Stimulated activated effector memory CD8-positive, alpha-beta T cell treated with anti-CD3 and anti-CD28 coated beads, Interleukin-12 subunit alpha, Interleukin-12 subunit beta, amount 100 ng/mL, for 72 hours (primary cell): ENCODE data around the gene GRIN3B.

Experiments used
- ATAC-seq: fragments of 150-1000 bp; cut with Tn5 transposase; 2 replicates; pipeline ENCODE4 v1.10.0; 2021
- DNase-seq, 2 donors: peaks; one replicate each; pipeline ENCODE4 v3.0.0; 2021 to 2022; ENCODE audit warnings: low spot score in 2 of 2
- H3K27ac Mint-ChIP-seq: one replicate; pipeline ENCODE4 v1.8.0; 2022; ENCODE audit warnings: mild to moderate bottlenecking, mixed read lengths
- H3K36me3 Mint-ChIP-seq: one replicate; pipeline ENCODE4 v1.8.0; 2022; ENCODE audit warnings: mild to moderate bottlenecking, mixed read lengths
- H3K4me1 Mint-ChIP-seq: one replicate; pipeline ENCODE4 v1.8.0; 2022; ENCODE audit warnings: mixed read lengths
- H3K4me3 Mint-ChIP-seq: one replicate; pipeline ENCODE4 v1.8.0; 2022; ENCODE audit warnings: mild to moderate bottlenecking, mixed read lengths
- H3K9me3 Mint-ChIP-seq: one replicate; pipeline ENCODE4 v1.8.0; 2022; ENCODE audit warnings: mixed read lengths

GRIN3B gene

DNA sequence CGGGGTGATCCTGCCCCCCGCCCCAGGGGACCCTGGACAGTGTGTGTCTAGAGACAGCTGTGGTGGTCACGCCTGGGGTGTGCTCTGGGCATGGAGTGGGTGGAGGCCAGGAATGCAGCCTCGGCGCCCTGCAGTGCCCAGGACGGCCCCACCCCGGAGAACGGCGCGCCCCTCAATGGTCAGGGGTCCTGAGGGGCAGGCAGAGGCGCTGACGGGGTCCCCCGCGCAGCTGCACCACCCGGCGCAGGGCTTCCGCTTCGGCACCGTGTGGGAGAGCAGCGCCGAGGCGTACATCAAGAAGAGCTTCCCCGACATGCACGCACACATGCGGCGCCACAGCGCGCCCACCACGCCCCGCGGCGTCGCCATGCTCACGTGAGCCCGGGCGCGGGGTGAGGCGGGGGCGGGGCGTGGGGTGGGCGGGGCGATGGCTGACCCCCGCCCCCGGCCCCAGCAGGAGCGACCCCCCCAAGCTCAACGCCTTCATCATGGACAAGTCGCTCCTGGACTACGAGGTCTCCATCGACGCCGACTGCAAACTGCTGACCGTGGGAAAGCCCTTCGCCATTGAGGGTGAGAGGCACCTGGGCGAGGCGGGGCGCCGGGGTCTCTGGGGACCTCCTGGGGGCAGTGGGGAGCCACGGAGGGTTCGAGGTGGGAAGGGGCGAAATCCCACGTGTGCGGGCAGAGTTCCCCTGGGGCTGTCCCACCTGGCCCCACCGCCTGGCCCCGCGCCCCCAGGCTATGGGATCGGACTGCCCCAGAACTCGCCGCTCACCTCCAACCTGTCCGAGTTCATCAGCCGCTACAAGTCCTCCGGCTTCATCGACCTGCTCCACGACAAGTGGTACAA is 7.4 kb downstream of the GRIN3B start:
- no peak overlapping the region for H3K4me3 Mint-ChIP-seq
- peak overlapping the region; percentile 52 for H3K27ac Mint-ChIP-seq

DNA sequence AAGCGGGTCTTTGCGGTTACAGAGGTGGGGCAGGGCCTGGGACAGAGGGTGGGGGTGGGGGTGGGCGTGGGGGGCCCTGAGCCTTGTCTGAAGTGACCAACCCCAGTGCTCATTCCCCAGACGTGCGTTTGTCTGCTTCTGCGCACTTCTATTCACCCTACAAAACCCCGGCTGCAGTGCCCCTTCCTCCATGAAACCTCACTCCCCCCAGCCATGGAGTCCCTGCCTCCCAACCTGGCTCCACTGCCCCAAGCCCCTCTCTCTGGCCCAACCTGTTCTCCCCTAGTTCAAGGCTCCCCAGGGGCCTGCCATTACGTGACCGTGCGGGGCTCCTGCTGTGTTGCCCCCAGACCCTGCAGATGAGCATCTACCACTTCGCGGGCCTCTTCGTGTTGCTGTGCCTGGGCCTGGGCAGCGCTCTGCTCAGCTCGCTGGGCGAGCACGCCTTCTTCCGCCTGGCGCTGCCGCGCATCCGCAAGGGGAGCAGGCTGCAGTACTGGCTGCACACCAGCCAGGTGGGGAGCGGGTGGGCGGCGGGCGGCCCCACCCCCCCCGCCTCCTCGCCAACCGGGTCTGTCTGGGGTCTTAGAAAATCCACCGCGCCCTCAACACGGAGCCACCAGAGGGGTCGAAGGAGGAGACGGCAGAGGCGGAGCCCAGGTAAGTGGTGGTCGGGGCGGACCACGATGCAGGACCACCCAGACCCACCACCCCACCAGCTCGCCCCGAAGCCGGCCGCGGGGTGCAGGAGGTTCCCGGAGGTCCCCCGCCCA is 8.2 kb downstream of the GRIN3B start:
- Mint-ChIP-seq H3K27ac (no peak overlapping the region), H3K36me3 (peaks cover 32% of the 10 kb centered on the region), H3K4me1 (peaks cover 12% of the 10 kb centered on the region), H3K4me3 (no peak overlapping the region), H3K9me3 (no peaks in the 10 kb centered on the region)
- ATAC-seq (no peak), DNase-seq (no peak)

More for the DNA sequence above, 7.4 kb downstream of the GRIN3B start:
- Mint-ChIP-seq H3K4me1 (peaks cover 12% of the 10 kb centered on the region), H3K36me3 (peaks cover 32% of the 10 kb centered on the region), H3K9me3 (no peaks in the 10 kb centered on the region)
- ATAC-seq (no peak), DNase-seq (no peak)

DNA sequence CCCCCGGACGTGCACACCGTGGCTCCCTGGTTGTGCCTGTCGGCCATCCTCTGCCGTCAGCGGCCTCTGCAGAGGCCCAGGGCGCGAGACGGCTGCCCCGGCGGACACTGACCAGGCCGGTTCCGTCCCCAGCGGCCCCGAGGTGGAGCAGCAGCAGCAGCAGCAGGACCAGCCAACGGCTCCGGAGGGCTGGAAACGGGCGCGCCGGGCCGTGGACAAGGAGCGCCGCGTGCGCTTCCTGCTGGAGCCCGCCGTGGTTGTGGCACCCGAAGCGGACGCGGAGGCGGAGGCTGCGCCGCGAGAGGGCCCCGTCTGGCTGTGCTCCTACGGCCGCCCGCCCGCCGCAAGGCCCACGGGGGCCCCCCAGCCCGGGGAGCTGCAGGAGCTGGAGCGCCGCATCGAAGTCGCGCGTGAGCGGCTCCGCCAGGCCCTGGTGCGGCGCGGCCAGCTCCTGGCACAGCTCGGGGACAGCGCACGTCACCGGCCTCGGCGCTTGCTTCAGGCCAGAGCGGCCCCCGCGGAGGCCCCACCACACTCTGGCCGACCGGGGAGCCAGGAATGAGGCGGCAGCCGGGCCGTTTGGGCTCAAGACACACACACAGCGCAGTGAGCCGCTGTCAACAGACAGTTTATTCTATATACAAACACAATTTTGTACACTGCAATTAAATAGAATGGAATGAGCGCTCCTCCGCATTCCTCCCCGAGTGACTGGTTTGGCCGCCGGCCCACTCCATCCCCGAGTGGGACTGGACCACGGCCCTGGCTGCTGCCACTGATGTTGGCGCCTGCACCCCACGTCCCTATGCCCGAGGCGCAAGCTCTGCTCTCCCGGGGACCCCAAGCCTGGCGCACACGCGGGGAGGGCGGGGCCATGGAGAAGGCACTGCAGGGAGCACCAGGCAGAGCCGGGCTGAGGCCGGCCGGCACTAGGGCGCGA is 9.1 kb downstream of the GRIN3B start:
- Mint-ChIP-seq H3K4me3 (no peak overlapping the region), H3K36me3 (peaks cover 31% of the 10 kb centered on the region), H3K9me3 (no peaks in the 10 kb centered on the region), H3K4me1 (peaks cover 7% of the 10 kb centered on the region), H3K27ac (no peak overlapping the region)
- DNase-seq (no peak), ATAC-seq (no peak)

DNA sequence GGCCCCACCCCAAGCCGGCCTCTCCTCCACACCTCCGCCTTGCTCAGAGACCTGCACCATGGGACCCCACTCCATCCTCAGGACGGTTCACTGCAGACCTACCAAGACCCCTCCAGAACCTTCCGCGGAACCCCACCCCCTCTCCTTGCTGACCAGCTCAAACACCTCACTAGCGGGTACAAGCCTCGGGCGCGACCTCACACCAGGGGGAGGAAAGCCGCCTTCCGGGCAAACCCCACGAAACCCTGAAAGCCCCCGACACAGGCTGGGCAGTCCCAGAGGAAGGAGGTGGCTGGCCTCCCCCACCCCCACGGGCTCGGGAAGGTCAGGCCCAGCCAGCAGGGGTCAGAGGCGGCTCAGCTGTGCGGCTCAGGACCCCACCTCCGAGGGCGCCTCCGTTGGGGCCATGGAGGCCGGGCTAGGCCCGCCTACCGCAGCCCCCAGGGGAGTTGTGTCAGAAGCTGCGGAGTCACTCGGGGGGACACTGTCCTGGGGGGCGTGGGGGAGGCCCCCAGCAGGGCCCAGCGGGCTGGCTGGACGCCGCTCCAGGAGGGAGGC is 9.8 kb downstream of the GRIN3B start:
- Mint-ChIP-seq H3K27ac (no peak overlapping the region), H3K4me3 (no peak overlapping the region), H3K36me3 (peaks cover 32% of the 10 kb centered on the region), H3K9me3 (no peaks in the 10 kb centered on the region), H3K4me1 (peaks cover 7% of the 10 kb centered on the region)
- no peak for ATAC-seq
- no peak for DNase-seq

DNA sequence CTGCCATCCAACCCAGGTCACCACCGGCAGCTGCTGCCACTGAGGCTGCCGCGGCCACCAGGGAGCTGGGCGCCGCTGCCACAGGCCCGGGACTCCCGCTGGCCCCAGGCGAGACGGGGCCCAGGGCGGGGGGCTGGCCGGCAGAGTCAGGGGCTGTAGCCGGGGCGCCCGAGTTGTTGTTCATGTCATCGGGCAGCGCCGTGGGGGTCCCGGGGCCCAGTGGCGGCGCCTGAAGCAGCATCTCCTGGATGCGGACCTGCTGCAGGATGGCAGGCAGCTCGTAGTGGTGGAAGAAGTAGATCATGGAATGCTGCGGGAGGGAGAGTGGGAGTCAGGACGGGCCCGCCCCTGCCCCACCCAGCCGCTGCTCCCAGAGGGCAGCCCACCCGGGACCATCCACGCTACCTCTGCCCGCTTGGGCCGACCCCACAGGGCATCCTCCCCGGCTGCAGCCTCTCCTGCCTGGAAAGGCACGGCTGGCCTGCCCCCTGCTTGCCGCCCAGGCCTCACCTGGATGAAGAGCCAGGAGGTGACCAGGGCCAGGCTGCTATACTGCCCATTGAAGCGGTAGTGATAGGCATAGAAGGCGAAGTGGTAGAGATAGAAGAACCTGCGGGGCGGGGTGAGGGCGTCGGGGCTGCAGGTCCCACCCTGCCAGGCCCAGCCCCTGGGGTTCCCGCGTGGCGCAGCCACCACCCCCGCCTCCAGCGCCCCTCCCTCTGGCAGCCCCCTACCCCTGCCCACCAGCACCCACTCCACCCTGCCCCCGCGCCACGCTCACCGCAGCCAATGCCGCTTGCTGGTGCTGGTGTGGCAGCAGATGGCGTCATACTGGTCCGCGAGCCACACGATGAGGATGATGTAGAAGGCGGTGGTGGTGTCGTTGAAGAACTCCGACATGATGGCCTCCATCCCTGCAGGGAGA is 10.6 kb downstream of the GRIN3B start:
- H3K4me3 Mint-ChIP-seq: no peak overlapping the region
- H3K36me3 Mint-ChIP-seq: peaks cover 36% of the 10 kb centered on the region
- H3K4me1 Mint-ChIP-seq: peaks cover 12% of the 10 kb centered on the region
- DNase-seq (no peak), ATAC-seq (no peak)
- no peak overlapping the region for H3K27ac Mint-ChIP-seq
- no peaks in the 10 kb centered on the region for H3K9me3 Mint-ChIP-seq

DNA sequence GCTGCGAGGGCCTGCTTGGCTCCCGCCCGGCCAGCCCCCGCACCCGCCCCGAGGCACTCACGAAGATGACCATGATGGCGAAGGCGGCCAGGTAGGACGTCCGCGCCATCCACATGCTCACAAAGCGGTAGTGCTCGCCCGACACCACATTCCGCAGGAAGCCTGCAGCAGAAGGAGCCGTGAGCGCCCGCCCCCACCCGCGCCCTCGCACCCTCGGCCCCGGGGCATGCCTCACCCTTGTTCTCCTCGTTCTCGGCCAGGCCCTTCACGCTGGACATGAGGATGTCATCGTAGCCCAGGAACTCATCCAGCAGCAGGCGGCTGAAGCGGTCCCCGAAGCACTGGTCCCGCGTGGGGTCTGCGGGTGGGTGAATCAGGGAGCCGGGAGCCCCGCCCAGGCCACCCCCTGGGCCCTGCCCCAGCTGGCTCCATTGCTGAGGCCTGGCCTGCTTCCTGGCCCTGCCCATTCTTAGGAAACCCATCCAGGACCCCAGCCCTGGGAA is 11.7 kb downstream of the GRIN3B start:
- no peak for ATAC-seq

DNA sequence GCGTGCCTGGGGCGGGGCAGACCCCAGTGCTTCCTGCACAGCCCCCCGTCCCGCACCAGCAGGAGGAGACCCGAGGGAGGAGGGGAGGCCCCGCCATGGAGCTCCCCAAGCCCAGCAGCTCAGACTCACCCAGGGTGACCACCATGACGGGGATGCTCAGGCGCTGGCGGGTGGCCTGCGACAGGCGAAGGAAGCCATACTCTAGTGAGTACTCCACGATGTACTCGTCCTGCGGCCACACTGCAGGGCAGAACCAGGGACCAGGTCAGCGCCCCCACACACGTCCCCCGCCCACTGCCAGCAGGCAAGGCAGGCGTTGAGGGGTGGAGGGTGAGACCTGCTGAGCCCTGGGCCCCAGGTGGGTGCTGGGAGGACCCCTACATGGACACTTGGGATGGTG is 12.1 kb downstream of the GRIN3B start:
- DNase-seq (no peak), ATAC-seq (no peak)
- no peaks in the 10 kb centered on the region for H3K9me3 Mint-ChIP-seq
- H3K4me1 Mint-ChIP-seq: peaks cover 19% of the 10 kb centered on the region
- H3K4me3 Mint-ChIP-seq: no peak overlapping the region
- no peak overlapping the region for H3K27ac Mint-ChIP-seq
- H3K36me3 Mint-ChIP-seq: peaks cover 41% of the 10 kb centered on the region

More for the DNA sequence above, 11.7 kb downstream of the GRIN3B start:
- H3K36me3 Mint-ChIP-seq: peaks cover 41% of the 10 kb centered on the region
- no peak overlapping the region for H3K27ac Mint-ChIP-seq
- no peak overlapping the region for H3K4me3 Mint-ChIP-seq
- H3K9me3 Mint-ChIP-seq: no peaks in the 10 kb centered on the region
- no peak for DNase-seq
- H3K4me1 Mint-ChIP-seq: peaks cover 18% of the 10 kb centered on the region

DNA sequence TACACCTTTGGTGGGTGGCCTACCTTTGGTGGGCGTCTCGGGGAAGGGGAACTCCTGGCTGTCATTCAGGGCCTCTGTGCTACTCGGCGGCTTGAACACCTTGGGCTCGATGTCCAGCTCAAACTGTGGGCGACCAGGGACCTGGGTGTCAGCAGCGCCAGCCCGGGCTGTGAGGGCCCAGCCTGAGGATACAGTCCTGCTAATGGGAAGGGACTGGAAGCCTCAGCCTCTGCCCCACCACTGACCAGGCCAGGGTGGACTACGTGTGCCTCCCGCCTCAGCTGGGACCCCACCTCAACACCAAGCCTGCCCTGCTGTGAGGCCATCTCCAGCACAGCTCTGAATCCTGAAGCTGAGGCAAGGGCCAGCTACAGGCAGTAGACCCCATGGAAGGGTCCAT is 13.0 kb downstream of the GRIN3B start:
- Mint-ChIP-seq H3K27ac (no peak overlapping the region), H3K4me3 (no peak overlapping the region), H3K9me3 (no peaks in the 10 kb centered on the region), H3K36me3 (peaks cover 44% of the 10 kb centered on the region), H3K4me1 (peaks cover 28% of the 10 kb centered on the region)
- ATAC-seq (no peak), DNase-seq (no peak)

DNA sequence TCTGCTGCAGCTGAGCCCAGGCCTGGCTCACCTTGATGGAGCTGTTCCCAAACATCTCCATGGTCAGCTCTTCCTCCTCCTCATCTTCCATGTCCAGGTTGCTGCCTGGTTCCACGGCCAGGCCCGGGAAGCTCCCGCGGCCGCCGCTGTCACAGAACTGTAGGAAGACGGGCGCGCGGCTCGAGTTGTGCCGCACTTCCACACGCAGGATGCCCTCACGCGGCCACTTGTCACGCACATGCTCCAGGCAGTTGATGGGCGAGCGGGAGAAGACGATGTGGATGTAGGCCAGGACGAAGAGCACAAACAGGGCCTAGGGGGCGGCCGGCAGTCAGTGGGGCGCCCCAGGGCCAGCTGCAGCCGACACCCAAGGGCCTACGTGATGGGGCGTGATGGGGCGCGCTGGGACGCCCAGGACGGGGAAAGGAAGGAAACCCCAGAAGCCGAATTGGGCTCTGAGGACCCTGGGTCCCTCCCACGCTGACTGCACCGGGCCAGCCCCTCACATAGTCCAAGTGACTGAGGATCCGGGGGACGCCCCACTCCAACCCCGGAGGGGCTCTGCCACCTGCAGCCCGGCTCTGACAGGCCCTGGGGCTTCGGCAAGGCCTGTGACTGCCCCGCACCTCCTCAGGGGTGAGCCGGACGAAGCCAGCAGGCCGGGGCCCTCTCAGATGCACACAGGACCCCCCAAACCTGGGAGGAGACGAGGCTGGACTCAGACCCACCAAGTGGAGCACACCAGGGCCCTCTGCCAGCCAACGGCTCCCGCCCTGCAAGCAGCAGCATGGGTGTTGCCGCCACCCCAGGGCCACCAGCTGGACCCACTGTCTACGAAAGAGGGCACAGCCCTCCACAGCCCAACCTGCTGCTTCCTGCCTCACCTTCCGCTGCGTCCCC is 14.2 kb downstream of the GRIN3B start:
- Mint-ChIP-seq H3K36me3 (peaks cover 50% of the 10 kb centered on the region), H3K9me3 (no peaks in the 10 kb centered on the region), H3K4me1 (peaks cover 40% of the 10 kb centered on the region), H3K4me3 (no peak overlapping the region), H3K27ac (peak overlapping the region; percentile 29)
- ATAC-seq (no peak), DNase-seq (no peak)

DNA sequence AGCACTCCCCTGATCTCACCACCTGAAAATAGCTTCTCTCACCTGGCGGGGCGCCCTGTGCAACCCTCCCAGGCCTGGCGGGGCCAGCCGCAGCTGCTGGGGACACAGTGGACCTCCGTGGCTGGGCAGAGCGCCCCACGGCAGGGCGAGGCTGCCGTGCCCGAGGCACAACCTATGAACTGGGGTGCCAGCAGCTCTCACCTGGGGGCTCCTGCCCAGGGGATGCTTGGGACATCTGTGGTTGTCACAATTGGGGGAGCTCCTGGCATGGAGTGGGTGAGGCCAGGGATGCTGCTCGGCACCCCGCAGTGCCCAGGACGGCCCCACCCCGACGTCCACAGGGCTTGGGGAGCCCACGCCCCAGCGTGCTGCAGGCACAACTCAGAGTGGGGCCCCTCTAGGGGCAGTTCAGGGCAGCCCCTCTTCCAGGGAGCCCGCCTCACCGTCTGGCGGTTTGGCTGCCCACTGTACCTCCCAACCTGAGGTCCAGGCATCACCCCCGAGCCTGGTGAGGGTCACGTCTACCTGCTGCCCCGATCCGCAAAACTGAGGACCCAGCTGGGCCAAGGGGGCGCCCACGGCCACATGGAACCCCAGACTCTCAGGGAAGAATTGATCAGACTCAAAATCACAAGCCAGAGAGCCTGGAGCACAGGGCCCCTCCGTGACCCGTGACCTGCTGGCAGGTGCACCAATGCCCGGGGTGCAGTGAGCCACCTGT is 15.0 kb downstream of the GRIN3B start:
- no peak for DNase-seq
- H3K36me3 Mint-ChIP-seq: peaks cover 58% of the 10 kb centered on the region
- no peak for ATAC-seq
- no peaks in the 10 kb centered on the region for H3K9me3 Mint-ChIP-seq
- H3K4me3 Mint-ChIP-seq: peak overlapping the region; percentile 93
- peak overlapping the region; percentile 56 for H3K27ac Mint-ChIP-seq
- H3K4me1 Mint-ChIP-seq: peaks cover 48% of the 10 kb centered on the region

DNA sequence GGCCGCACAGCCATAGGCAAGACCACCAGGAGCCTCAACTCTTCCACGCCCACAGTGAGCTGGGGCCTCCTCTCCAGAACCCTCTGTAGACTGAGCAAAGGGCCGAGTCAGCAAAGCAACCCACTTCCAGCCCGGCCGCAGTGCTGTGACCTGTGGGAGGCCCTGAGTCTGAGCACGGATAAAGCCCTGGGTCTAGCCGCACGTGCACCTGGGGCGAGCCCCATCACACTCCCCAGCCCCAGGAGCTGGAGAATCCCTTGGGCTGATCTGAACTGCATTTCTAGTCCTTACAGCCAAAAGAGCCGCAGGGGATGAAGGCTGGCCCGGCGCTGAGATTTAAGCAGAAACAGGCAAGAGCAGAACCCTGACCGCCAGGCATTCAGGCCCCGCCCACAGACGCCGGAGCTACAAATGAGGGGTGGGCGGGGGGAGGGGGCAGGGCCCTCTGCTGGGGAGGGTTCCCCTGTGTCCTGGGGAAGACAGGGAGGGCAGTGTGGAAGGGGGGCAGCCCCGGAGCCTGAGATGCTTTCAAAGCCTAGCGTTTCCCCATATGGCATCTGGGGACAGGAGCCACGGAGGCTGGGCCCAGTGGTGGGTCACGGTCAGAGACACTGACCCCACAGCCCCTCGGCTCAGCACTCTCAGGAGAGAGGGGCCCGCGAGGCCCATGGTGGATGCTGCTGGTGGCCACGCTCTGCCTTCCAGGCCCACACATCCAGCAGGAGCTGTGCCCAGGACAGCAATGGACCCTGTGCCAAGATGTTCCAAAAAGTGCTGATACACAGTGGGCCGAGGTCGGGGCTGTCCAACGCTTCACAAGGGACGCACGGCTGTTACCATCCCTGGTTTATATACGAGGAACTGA is 15.8 kb downstream of the GRIN3B start:
- Mint-ChIP-seq H3K9me3 (no peaks in the 10 kb centered on the region), H3K4me1 (peaks cover 49% of the 10 kb centered on the region), H3K36me3 (peaks cover 65% of the 10 kb centered on the region), H3K4me3 (peak overlapping the region; percentile 93), H3K27ac (peak overlapping the region; percentile 91)
- ATAC-seq (no peak), DNase-seq (no peak)

DNA sequence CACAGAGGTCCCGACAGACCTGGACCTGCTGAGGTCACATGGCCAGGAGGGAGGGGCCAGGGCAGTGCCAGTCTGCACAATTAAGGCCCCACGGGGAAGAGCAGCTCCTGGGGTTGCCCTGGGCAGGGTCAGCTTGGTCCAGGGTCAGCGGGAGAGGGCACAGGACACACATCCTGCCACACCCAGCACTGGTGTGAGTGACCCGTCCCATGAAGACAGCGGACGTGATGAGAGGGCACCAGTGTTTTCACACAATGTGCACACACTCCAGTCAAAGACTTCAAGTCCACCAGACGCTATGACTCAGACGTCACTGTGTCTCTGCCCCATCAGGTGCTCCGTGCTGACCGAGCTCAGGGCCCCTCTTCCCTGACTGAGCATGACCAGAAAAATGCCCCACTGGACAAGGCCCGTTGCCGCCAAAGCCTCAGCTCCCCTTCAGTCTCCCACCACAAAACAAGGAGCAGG is 16.5 kb downstream of the GRIN3B start:
- DNase-seq (no peak), ATAC-seq (no peak)
- Mint-ChIP-seq H3K4me3 (peak overlapping the region; percentile 93), H3K4me1 (peaks cover 56% of the 10 kb centered on the region), H3K9me3 (no peaks in the 10 kb centered on the region), H3K27ac (peak overlapping the region; percentile 91), H3K36me3 (peaks cover 71% of the 10 kb centered on the region)
